Activated CD4-positive, alpha-beta T cell treated with anti-CD3 and anti-CD28 coated beads for 36 hours (primary cell): ENCODE data around the gene C16orf74. TPM values are rescaled to one million over a fixed set of nuclear protein-coding genes. Genes with fewer than 3 reads are reported as not detected.

Experiments used
- ATAC-seq: fragments of 200-7000 bp; cut with Tn5 transposase; one replicate; pipeline ENCODE4 v1.10.0; 2021; ENCODE audit warnings: mild to moderate bottlenecking, moderate library complexity
- CTCF ChIA-PET: fragments of 350-600 bp; sonication (Branson Sonifier 250); formaldehyde crosslinking; loops from one replicate; lab custom pipeline; 2021; ENCODE audit warnings: antibody characterized with exemption; lab: Charles Lee
- POLR2A ChIA-PET: fragments of 350-600 bp; sonication (Branson Sonifier 250); formaldehyde crosslinking; loops from one replicate; lab custom pipeline; 2021; ENCODE audit warnings: antibody characterized with exemption, inconsistent platforms; lab: Charles Lee
- DNase-seq: peaks from one replicate; pipeline ENCODE4 v3.0.0-alpha.2; 2020
- H3K27ac Mint-ChIP-seq: one replicate; pipeline ENCODE4 v1.8.0; 2021; ENCODE audit warnings: mixed read lengths
- H3K27me3 Mint-ChIP-seq: one replicate; pipeline ENCODE4 v1.8.0; 2021; ENCODE audit warnings: mixed read lengths
- H3K36me3 Mint-ChIP-seq: one replicate; pipeline ENCODE4 v1.8.0; 2021; ENCODE audit warnings: low read depth, mixed read lengths
- H3K4me1 Mint-ChIP-seq: one replicate; pipeline ENCODE4 v1.8.0; 2021; ENCODE audit warnings: mixed read lengths
- H3K4me3 Mint-ChIP-seq: one replicate; pipeline ENCODE4 v1.8.0; 2021; ENCODE audit warnings: mild to moderate bottlenecking, moderate library complexity, mixed read lengths
- H3K9me3 Mint-ChIP-seq: one replicate; pipeline ENCODE4 v1.8.0; 2021; ENCODE audit warnings: low read depth, mixed read lengths
- intact Hi-C, 2 experiments: fragments of 100-400 bp; cut with DNase I in 1 of 2; cut with micrococcal nuclease in 1 of 2; formaldehyde crosslinking; loops; one replicate each; pipeline versions ENCODE4 v1.14.2 to v1.15.1; 2022 to 2024; cut with DNase I, micrococcal nuclease
- total RNA-seq, 2 experiments: library from RNA; stranded (reverse); gene quantifications; one replicate each; pipeline ENCODE4 v1.2.3, GENCODE V29; 2021

Gene C16orf74
- total RNA-seq, 2 experiments from 2014 or later = 0.23 to 0.25 TPM

GRCh38 chr16:85759136-85759535 is 8.2 kb upstream of the C16orf74 start:
- ChIA-PET CTCF (interaction anchor here (0.6 to 1.6 kb wide), 4 partner anchors 13 to 742 kb away, joined by 3 to 5 read pairs (median 3); no protein-coding TSS in a partner anchor), POLR2A (interaction anchor here (0.6 kb wide), 1 partner anchor 601 kb away, joined by 3 read pairs; no protein-coding TSS in a partner anchor)
- ATAC-seq (no peak), DNase-seq (no peak)
- intact Hi-C loops = no loop called here
- Mint-ChIP-seq H3K27ac (no peak overlapping the region), H3K4me1 (peaks cover 12% of the 10 kb centered on the region), H3K4me3 (no peak overlapping the region), H3K27me3 (peaks cover 21% of the 10 kb centered on the region), H3K36me3 (no peaks in the 10 kb centered on the region), H3K9me3 (no peaks in the 10 kb centered on the region)

DNA sequence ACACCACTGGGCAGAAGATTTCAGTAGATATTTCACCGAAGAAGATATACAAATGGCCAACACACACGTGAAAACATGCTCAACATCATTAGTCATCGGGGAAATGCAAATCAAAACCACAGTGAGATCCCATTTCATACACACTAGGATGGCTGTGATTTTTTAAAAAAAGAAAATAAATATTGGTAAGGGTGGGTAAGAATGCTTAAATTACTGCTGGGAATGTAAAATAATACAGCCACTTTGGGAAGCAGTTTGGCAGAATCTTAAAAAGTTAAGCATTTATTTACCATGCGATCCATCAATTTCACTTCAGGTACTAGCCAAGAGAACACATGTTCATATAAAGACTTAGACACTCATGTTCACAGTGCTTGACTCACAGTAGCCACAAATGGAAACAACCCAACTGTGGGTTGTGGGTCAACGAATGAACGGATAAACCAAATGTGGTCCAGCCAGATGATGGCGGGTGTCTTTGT is 6.5 kb upstream of the C16orf74 start:
- Mint-ChIP-seq H3K4me1 (peaks cover 12% of the 10 kb centered on the region), H3K4me3 (no peak overlapping the region), H3K36me3 (no peaks in the 10 kb centered on the region), H3K9me3 (no peaks in the 10 kb centered on the region), H3K27ac (no peak overlapping the region), H3K27me3 (peaks cover 25% of the 10 kb centered on the region)
- ChIA-PET CTCF (interaction anchor here (0.8 kb wide), 1 partner anchor 503 kb away, joined by 3 read pairs; no protein-coding TSS in a partner anchor), POLR2A (no interaction called here)
- DNase-seq (peak; percentile 51), ATAC-seq (peak; percentile 48)
- intact Hi-C loops = no loop called here

DNA sequence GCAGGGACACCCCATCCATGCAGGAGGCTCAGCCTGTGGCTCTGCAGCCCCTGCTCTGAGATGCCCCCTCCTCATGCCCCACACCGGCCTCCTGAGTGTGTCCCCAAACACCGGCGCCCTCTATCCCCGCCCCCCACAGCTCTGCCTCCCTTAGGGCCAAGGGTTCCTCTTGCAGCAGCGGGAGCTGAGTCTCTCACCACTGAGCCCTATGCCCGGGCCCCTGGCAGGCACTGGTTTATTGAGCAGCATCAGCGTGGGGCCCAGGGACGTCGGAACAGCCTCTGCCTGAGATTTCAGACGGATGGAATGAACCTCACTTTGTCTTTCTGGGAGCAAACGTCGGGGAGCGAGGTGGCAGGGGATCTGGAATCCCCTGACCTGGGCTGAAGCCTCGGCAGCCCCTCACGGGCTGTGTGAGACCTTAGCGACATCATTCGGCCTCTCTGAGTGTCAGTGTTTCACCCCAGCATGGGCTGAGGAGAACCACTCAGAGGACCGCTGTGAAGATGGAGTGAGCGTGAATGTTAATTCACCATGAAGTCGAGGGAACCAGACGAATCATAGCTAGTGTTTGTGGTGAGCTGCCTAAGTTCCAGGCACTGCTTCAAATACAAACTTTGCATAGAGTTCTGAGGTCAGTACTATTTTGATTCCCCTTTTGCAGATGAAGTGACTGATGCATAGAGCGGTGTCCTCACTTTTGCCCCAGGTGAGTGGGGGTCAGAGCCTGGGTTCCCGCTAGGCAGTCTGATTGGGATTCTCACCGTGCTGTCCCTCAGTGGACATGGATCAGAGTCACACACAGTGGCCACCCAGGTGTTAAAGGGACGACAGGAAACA is 5.3 kb upstream of the C16orf74 start:
- Mint-ChIP-seq H3K9me3 (no peaks in the 10 kb centered on the region), H3K27ac (no peak overlapping the region), H3K4me3 (no peak overlapping the region), H3K36me3 (no peaks in the 10 kb centered on the region), H3K27me3 (peaks cover 30% of the 10 kb centered on the region), H3K4me1 (peaks cover 14% of the 10 kb centered on the region)
- ATAC-seq = peak; percentile 27
- DNase-seq = no peak
- intact Hi-C loops = loop anchor here in 1 of 2 experiments (1.0 kb wide), 1 partner anchor 30 kb away; no protein-coding TSS in a partner anchor
- ChIA-PET POLR2A (no interaction called here), CTCF (interaction anchor here (0.6 kb wide), 1 partner anchor 9 kb away, joined by 4 read pairs; no protein-coding TSS in a partner anchor)

GRCh38 chr16:85754413-85754812 is 3.5 kb upstream of the C16orf74 start:
- intact Hi-C loops = no loop called here
- Mint-ChIP-seq H3K27ac (no peak overlapping the region), H3K36me3 (no peaks in the 10 kb centered on the region), H3K9me3 (no peaks in the 10 kb centered on the region), H3K4me3 (no peak overlapping the region), H3K4me1 (peaks cover 19% of the 10 kb centered on the region), H3K27me3 (peaks cover 27% of the 10 kb centered on the region)
- POLR2A ChIA-PET = interaction anchor here (0.7 kb wide), 1 partner anchor 37 kb away, joined by 4 read pairs; no protein-coding TSS in a partner anchor
- DNase-seq (no peak), ATAC-seq (no peak)
- CTCF ChIA-PET = no interaction called here

DNA sequence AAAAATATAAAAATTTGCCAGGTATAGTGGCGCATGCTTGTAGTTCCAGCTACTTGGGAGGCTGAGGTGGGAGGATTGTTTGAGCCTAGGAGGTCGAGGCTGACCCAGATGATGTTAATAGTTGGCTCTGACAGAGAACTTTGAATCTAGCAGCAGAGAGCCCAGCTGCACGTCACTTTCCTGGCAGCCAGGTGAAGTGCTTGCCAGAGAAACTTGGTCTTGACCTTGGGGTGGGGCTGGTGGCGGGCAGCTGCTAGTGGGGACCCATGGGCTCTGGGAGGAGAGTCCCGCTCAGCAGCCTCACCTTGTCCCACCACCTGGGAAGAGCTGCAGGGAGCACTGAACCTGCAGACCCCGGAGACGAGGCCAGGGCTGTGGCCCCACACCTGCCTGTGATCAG is 3.1 kb upstream of the C16orf74 start:
- Mint-ChIP-seq H3K27me3 (peaks cover 24% of the 10 kb centered on the region), H3K4me1 (peaks cover 17% of the 10 kb centered on the region), H3K36me3 (no peaks in the 10 kb centered on the region), H3K9me3 (no peaks in the 10 kb centered on the region), H3K4me3 (no peak overlapping the region), H3K27ac (no peak overlapping the region)
- ChIA-PET CTCF (no interaction called here), POLR2A (interaction anchor here (0.7 kb wide), 1 partner anchor 36 kb away, joined by 4 read pairs; no protein-coding TSS in a partner anchor)
- DNase-seq (no peak), ATAC-seq (no peak)
- intact Hi-C loops = no loop called here

- H3K36me3 Mint-ChIP-seq = no peaks in the 10 kb centered on the region
- no peaks in the 10 kb centered on the region for H3K9me3 Mint-ChIP-seq
- H3K27me3 Mint-ChIP-seq = peaks cover 20% of the 10 kb centered on the region
- intact Hi-C loops = no loop called here
- no peak overlapping the region for H3K4me3 Mint-ChIP-seq
- CTCF ChIA-PET = interaction anchor here (0.6 kb wide), 1 partner anchor 68 kb away, joined by 4 read pairs; no protein-coding TSS in a partner anchor
- DNase-seq = no peak
- peaks cover 17% of the 10 kb centered on the region for H3K4me1 Mint-ChIP-seq
- no peak for ATAC-seq
- POLR2A ChIA-PET = no interaction called here
- no peak overlapping the region for H3K27ac Mint-ChIP-seq
Measured at GRCh38 chr16:85753559-85753958, 2.7 kb upstream of the C16orf74 start.

DNA sequence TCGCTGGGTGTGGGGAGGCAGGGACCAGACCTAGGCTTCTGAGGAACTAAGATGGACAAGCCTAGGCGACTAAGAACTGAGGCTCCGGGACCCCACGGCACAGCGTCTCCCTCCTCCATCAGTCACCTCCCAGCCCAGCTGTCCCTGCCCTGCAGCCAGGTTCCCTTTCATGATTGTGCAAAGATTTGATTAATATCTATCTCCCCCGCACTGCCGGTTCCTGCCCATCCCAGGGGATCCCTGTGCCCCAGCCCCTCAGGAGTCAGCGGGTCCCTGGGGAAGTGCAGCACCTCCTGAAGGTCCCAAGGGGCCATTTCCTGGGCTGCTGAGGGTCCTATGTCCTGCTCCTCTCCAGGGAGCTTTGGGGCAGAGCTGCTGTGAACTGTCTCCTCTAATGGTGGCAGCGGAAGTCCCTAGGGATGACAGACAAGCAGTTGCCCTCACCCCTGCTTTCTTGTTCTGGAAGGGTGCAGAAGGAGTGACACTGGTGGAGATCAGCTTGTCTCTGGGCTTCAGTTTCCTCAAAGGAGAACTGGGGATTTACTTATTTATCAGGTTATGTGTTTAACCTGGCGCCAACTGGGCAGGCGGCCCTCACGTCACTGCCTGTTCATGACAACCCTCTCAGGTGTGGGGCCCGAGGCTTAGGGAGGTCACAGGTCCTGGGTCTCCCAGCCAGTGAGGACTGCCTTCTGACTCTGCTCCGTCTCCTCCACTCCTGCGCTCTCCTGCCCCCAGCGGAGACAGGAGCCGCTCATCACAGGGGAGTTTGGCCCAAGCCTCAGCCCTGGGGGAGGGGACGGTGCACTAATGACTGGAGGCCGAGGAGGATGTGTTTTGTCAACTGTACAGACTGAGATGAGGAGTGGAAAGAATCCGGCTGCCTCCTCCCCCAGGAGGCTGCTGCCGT is 1.9 kb upstream of the C16orf74 start:
- ChIA-PET CTCF (interaction anchor here (0.6 kb wide), 1 partner anchor 69 kb away, joined by 4 read pairs; no protein-coding TSS in a partner anchor), POLR2A (no interaction called here)
- Mint-ChIP-seq H3K9me3 (no peaks in the 10 kb centered on the region), H3K27me3 (peaks cover 19% of the 10 kb centered on the region), H3K36me3 (no peaks in the 10 kb centered on the region), H3K4me3 (no peak overlapping the region), H3K27ac (no peak overlapping the region), H3K4me1 (peaks cover 17% of the 10 kb centered on the region)
- intact Hi-C loops = no loop called here
- ATAC-seq (no peak), DNase-seq (no peak)

GRCh38 chr16:85751698-85752501 is 1.0 kb upstream of the C16orf74 start:
- ChIA-PET POLR2A (no interaction called here), CTCF (no interaction called here)
- no peak overlapping the region for H3K4me3 Mint-ChIP-seq
- ATAC-seq (no peak), DNase-seq (no peak)
- no peaks in the 10 kb centered on the region for H3K36me3 Mint-ChIP-seq
- H3K27me3 Mint-ChIP-seq = peaks cover 19% of the 10 kb centered on the region
- no peak overlapping the region for H3K27ac Mint-ChIP-seq
- no peaks in the 10 kb centered on the region for H3K9me3 Mint-ChIP-seq
- intact Hi-C loops = loop anchor here in 1 of 2 experiments (1.0 kb wide), 1 partner anchor 64 kb away; the partner anchor contains the start of gene GINS2
- H3K4me1 Mint-ChIP-seq = peaks cover 11% of the 10 kb centered on the region

DNA sequence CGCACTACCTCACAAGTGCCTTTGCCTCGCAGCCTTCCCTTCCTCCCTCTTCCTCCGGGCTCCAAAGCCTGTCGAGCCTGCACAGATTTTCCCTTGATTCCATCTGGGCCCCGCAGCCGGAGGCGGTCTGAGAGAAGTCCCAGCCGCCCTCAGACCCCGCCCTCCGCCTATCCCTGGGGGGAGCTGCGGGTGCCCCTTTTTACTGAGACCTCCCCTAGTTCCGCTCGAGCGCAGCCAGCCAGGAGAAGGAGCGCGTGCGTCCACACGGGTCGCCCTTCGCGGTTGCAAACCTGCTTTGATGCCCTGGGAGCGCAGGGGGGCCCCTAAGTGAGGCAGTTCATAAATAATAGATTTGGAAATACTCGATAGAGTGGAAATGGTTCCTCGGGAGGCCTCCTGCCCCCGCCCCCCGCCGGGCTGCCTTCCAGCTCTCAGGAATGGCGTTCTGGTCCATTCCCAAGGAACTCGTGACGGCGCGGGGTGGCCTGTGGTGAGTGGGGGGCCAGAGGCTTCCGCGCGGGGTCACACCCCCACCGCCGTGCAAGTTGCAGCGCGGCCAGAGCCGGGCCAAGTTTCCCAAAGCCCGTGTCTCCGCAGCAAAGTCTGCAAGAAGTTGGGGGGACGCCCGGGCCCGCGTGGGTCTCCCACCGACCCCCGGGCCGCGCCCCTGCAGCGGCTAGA is 610 bp downstream of the C16orf74 start:
- H3K9me3 Mint-ChIP-seq = no peaks in the 10 kb centered on the region
- H3K36me3 Mint-ChIP-seq = no peaks in the 10 kb centered on the region
- peaks cover 19% of the 10 kb centered on the region for H3K27me3 Mint-ChIP-seq
- DNase-seq = peak; percentile 39
- ChIA-PET POLR2A (no interaction called here), CTCF (interaction anchor here (0.7 kb wide), 1 partner anchor 453 kb away, joined by 3 read pairs; no protein-coding TSS in a partner anchor)
- intact Hi-C loops = no loop called here
- ATAC-seq = no peak
- H3K4me3 Mint-ChIP-seq = peak overlapping the region; percentile 57
- H3K27ac Mint-ChIP-seq = no peak overlapping the region
- H3K4me1 Mint-ChIP-seq = peaks cover 8% of the 10 kb centered on the region

- intact Hi-C loops = no loop called here
- peaks cover 19% of the 10 kb centered on the region for H3K27me3 Mint-ChIP-seq
- no peaks in the 10 kb centered on the region for H3K9me3 Mint-ChIP-seq
- H3K4me3 Mint-ChIP-seq = peak overlapping the region; percentile 57
- ChIA-PET CTCF (no interaction called here), POLR2A (no interaction called here)
- DNase-seq = no peak
- H3K27ac Mint-ChIP-seq = no peak overlapping the region
- no peaks in the 10 kb centered on the region for H3K36me3 Mint-ChIP-seq
- peaks cover 8% of the 10 kb centered on the region for H3K4me1 Mint-ChIP-seq
- no peak for ATAC-seq
Measured at GRCh38 chr16:85749771-85750145, 1.1 kb downstream of the C16orf74 start.
